Measurements from ENCODE around the gene USP34.

Gene USP34

DNA sequence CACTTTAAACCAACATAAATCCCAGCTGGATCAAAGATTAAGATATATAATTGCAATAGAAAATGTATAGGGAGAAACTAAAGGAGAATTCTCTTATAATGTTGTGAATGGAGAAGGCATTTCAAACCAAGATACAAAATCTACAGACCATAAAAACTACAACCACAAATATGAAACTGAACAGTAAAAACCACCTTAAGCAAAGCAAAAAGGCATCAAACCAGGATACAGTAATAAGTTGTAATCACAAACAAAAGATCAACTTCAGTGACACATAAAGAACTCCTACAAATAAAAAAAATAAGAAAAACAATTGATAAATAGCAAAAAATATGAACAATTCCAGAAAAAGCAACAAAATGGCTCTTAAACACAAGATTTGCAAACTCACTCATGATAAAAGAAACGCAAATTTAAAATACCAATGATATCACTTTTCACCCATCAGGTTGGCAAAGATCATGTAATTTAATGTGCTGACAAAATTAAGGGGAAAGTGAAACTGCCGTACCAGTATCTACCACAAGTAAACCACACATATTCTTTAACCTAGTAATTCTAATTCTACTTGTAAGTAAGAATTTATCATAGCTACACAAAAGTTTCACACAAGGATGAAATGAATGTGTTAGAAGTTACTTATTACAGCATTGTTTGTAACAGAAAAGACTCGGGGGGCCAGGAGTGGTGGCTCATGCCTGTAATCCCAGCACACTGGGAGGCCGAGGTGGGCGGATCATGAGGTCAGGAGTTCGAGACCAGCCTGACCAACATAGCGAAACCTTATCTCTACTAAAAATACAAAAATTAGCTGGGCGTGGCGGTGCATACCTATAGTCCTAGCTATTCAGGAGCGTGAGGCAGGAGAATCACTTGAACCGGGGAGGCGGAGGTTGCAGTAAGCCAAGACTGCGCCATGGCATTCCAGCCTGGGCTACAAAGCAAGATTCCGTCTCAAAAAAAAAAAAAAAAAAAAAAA, 101.9 kb downstream of the USP34 start:
- DNase-seq (ENCODE audit: low read depth in 2 of 2): no peak

GRCh38 chr2:61367177-61367576, 103.7 kb downstream of the USP34 start:
- DNase-seq (ENCODE audit: low read depth in 2 of 2): no peak

DNA sequence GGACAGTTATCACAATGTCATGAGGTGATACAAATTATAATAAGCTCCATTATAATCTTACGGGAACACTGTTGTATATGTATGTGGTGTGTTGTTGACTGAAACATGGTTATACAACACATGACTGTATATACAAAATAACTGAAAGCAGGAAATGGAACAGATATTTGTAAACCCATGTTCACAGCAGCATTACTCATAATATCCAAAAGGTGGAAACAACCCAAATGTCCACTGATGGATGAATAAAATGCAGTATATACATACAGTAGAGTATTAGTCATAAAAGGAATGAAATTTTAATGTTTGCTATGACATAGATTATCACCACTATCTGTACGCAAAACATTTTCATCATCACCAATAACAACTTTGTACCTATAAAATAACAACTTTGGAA, 107.3 kb downstream of the USP34 start:
- no peak for DNase-seq (ENCODE audit: low read depth in 2 of 2)

DNA sequence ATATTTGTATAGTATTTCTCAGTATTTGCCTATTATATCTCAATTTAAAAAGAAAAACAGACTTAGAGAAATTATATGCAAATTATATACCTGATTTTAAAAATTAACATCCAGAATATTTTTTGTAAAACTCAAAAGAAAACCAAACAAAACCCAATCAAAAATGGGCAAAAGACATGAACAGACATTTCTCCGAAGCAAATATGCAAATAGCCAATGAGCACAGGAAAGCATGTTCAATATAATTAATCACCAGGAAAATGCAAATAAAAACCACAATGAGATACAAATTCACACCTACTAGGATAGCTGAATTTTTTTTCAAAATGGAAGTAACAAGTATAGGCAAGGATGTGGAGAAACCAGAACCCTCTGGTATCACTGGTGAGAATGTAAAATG, 108.0 kb downstream of the USP34 start:
- DNase-seq (ENCODE audit: low read depth in 2 of 2): no peak

GRCh38 chr2:61361068-61361467, 109.8 kb downstream of the USP34 start:
- DNase-seq (ENCODE audit: low read depth in 2 of 2): no peak

- DNase-seq (ENCODE audit: low read depth in 2 of 2): no peak
These were observed 111.8 kb downstream of the USP34 start for GRCh38 chr2:61359058-61359457.

- DNase-seq (ENCODE audit: low read depth in 2 of 2): no peak
These were observed 113.2 kb downstream of the USP34 start for GRCh38 chr2:61357681-61358080.

DNA sequence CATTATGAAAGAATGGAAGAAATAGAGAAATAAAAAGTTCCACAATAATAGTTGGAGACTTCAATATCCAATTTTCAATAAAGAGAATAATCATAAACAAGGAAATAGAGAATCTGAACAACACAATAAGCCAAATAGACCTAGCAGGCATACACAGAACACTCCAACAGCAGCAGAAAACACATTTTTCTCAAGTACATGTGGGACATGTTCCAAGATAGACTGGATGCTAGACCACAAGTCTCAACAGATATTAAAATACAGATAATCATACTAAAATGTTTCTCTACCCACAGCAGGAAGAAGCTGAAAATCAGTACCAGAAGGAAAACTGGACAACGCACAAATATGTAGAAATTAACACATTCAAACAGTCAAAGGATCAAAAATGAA, 113.9 kb downstream of the USP34 start:
- DNase-seq (ENCODE audit: low read depth in 2 of 2): no peak

DNA sequence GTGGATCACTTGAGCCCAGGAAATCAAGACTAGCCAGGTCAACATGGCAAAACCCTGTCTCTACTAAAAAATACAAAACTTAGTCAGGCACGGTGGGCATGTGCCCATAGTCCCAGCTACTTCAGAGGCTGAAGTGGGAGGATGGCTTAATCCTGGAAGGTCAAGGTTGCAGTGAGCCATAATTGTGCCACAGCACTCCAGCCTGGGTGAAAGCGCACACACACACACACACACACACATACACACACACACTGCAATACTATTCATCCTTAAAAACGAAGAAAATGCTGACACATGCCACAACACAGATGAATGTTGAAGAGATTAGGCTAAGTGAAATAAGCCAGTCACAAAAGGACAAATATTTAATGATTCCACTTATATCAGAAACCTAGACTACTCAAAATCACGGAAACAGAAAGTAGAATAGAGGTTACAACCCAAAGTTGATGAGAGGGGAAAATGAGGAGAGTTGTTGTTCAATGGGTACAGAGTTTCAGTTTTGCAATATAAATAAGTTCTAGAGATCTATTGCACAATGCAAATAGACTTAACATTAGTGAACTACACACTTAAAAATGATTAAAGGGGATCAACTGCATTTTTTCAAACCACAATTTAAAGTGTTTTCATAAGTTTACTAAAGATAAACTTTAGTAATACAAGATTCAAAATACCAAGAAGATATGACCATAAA, 114.5 kb downstream of the USP34 start:
- DNase-seq (ENCODE audit: low read depth in 2 of 2): no peak

GRCh38 chr2:61354543-61355197, 116.2 kb downstream of the USP34 start:
- no peak for DNase-seq (ENCODE audit: low read depth in 2 of 2)

GRCh38 chr2:61353909-61354308, 117.0 kb downstream of the USP34 start:
- no peak for DNase-seq (ENCODE audit: low read depth in 2 of 2)

DNA sequence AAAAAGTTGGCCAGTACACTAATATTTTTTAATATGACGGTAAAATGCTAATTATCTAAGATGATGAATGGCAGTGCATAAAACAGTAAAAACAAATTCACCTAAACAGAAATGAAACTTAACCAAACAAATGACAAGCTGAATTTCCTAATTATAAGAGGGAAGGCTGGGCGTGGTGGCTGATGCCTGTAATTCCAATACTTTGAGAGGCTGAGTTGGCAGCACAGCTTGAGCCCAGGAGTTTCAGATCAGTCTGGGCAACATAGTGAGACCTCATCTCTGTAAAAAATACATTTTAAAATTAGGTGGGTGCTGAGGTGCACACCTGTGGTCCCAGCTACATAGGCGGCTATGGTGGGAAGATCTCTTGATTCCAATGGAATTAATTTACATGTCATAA, 120.1 kb downstream of the USP34 start:
- no peak for DNase-seq (ENCODE audit: low read depth in 2 of 2)

DNA sequence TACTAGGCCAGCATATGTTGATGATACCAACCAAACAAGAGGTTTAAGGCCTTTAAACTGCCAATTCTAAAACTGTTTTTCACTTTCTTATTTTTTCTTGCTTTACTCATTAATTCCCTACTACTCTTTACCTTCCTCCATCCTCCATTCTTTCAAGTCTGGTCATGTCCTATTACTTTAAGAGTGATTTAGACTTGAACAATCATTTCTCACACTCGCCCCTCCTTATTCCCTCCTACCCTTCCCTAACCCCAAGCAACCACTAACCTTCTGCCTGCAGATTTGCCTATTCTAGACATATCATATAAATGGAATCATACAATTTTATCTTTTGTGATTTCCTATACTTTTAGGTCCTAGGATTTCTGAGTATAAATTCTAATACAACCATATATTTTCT, 127.7 kb downstream of the USP34 start:
- no peak for DNase-seq (ENCODE audit: low read depth in 2 of 2)

DNA sequence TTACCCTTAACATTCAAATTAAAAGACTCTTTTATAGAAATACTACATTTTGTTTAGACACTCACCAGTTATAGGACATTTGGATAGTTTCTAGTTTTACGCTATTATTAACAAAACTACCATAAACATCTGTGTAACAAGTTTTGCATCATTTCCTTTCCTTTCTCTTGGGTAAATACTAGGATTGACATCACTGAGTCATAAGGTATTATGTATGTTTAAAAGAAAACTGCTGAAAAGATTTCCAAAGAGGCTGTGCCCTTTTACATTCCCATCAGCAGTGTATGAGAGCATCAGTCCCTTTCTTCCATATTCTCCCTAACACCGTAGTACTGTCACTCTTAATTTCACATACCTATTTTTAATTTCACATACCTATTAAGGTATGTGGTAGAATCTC, 130.6 kb downstream of the USP34 start:
- DNase-seq (ENCODE audit: low read depth in 2 of 2): no peak

GRCh38 chr2:61338447-61338846, 132.4 kb downstream of the USP34 start:
- DNase-seq (ENCODE audit: low read depth in 2 of 2): no peak

DNA sequence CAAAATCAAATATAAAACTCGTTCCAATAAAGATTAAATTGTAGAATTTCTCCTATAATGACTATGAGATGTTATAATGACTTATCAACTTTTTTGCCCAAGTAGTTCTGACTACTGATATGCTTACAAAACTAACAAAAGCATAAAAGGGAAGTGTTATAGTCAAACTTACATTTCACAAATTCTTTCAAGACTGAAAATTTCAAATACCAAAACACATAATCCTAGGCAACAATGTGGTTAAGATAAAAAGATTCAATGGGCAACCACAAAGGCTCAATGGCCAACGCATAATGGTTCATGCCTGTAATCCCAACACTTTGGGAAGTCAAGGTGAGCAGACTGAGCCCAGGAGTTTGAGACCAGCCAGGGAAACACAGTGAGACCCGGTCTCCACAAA, 135.7 kb downstream of the USP34 start:
- no peak for DNase-seq (ENCODE audit: low read depth in 2 of 2)

- no peak for DNase-seq (ENCODE audit: low read depth in 2 of 2)
These were observed 136.4 kb downstream of the USP34 start for GRCh38 chr2:61334466-61334865.

- DNase-seq (ENCODE audit: low read depth in 2 of 2): no peak
These were observed 142.1 kb downstream of the USP34 start for GRCh38 chr2:61328707-61329251.

- no peak for DNase-seq (ENCODE audit: low read depth in 2 of 2)
These were observed 143.7 kb downstream of the USP34 start for GRCh38 chr2:61327173-61327572.

DNA sequence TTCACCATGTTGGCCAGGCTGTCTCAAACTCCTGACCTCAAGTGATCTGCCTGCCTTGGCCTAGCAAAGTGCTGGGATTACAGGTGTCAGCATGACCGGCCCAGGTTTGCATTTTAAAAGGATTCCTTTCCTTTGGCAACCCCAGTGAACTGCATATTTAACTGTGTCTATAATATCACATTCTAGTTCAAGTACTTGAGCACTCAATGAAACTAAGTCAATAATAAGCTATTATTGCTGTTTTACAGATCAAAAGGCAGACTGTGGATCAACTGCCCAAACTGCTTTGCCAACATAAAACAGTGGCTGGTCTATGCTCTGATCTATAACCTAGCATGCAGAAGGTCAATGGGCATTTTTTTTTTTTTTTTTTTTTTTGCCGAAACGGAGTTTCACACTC, 144.5 kb downstream of the USP34 start:
- DNase-seq (ENCODE audit: low read depth in 2 of 2): no peak

DNA sequence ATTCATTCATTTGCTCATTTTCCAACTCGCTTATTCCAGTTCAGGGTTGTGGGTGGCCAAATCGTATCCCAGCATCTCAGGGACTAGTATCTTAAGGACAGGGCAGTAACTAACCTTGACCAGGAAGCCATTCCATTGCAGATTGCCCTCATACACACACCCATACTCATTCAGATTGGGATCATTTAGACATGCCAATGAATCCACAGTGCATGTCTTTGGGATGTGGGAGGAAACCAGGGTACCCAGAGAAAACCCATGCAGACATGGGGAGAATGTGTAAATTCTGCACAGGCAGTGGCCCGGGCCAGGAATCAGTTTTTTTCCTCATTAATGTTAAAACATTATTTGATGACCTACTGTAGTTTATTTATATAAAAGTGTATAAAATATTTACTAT, 150.7 kb downstream of the USP34 start:
- no peak for DNase-seq (ENCODE audit: low read depth in 2 of 2)

DNA sequence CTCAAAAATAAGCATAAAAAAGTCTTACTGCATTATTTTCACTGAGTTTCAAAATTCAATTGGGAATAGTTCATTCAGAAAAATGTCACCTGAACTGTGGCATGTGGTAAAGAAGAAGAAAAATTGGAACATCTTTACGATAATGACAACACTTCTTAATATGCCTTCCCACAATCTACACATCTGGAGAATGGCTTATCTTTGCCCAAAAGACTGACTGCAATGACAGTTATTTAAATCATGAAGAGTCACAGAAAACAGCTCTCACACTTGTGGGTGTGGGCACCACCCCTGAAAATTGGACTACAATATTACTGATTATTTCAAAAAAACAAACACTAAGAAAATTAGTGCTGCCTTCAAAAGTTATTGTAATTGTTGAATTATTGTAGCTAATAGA, 152.3 kb downstream of the USP34 start:
- DNase-seq (ENCODE audit: low read depth in 2 of 2): no peak
